Tongue (tissue), 3 donors: ENCODE results near the gene CDK15. TPM values are rescaled to one million over a fixed set of nuclear protein-coding genes. Genes with fewer than 3 reads are reported as not detected.

Experiments used
- DNase-seq: peaks from one replicate; pipeline ENCODE4 v3.0.0-alpha.2; 2015
- small RNA-seq: library from RNA; depleted of rRNA; stranded (forward); fragments of <200 nt; gene quantifications from one replicate; pipeline ENCODE3, GENCODE V24; 2014; ENCODE audit warnings: low replicate concordance
- total RNA-seq: library from RNA; depleted of rRNA; stranded (reverse); fragments of >200 nt; gene quantifications from one replicate; pipeline ENCODE4 v1.2.3, GENCODE V29; 2014

The CDK15 gene
- total RNA-seq, 1 donor from 2014 or later, result 0.62 TPM

GRCh38 chr2:201942531-201942930, 136.2 kb downstream of the CDK15 start:
- no peak for DNase-seq

Small RNA genes lying within 50 kb of the gene (small RNA-seq; reads per million reads assigned to genes)
- gene RF00019 (not detected), gene RNU6-440P (not detected), gene UBE2V1P11 (not detected)

Other genes starting within 250 kb of the CDK15 start
- gene TMEM237, start 163.0 kb upstream of the CDK15 start, total RNA-seq, result 30.6 TPM
- 0.51 TPM for gene MPP4, start 107.9 kb upstream of the CDK15 start, total RNA-seq
- 27.3 TPM for gene ALS2, start 25.6 kb upstream of the CDK15 start, total RNA-seq
- gene FZD7, start 227.3 kb downstream of the CDK15 start, total RNA-seq, result 27.1 TPM